ENCODE measurements around the gene NOP16.

GRCh38 chr5:176360894-176361436 is 27.4 kb downstream of the NOP16 start:
- TF ChIP-seq CTCF (conservative IDR thresholded peaks at IDR 0.05 in 1 of 2, IDR thresholded peaks at IDR 0.05 in 1 of 2; ENCODE audit: extremely low read depth in 1 of 2, insufficient read depth in 1 of 2, low read depth in 1 of 2, low read length in 2 of 2) (no peak), EZH2 (IDR thresholded peaks at IDR 0.05; ENCODE audit: borderline replicate concordance, low read length) (no peak)

Measured in mammary epithelial cell (primary cell).